ENCODE measurements around the gene GID8.

Gene GID8

DNA sequence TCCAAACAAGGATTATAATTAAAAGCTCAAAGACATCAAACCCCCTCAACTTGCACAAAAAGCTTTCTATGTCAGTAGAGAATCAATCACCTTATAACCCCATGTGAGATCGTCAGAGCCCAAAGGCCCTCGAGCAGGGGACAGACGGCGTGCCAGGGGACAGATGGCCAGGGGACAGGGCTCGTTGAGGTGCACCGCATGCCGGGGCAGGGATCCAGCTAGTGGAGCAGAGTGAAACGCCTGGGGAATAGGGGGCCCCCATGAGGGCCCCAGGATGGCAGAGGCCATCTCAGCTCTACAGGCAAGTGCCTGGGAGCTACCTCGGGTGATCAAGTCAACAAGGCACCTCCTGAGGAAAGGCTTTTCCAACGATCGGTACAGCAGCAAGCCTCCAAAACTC lies 40.3 kb upstream of the GID8 start:
- H3K4me3 ChIP-seq (ENCODE audit: control insufficient read depth, low read depth, low read length), result no peak overlapping the region
- DNase-seq (ENCODE audit: low read depth), result no peak
- TF ChIP-seq, protein P1, sequence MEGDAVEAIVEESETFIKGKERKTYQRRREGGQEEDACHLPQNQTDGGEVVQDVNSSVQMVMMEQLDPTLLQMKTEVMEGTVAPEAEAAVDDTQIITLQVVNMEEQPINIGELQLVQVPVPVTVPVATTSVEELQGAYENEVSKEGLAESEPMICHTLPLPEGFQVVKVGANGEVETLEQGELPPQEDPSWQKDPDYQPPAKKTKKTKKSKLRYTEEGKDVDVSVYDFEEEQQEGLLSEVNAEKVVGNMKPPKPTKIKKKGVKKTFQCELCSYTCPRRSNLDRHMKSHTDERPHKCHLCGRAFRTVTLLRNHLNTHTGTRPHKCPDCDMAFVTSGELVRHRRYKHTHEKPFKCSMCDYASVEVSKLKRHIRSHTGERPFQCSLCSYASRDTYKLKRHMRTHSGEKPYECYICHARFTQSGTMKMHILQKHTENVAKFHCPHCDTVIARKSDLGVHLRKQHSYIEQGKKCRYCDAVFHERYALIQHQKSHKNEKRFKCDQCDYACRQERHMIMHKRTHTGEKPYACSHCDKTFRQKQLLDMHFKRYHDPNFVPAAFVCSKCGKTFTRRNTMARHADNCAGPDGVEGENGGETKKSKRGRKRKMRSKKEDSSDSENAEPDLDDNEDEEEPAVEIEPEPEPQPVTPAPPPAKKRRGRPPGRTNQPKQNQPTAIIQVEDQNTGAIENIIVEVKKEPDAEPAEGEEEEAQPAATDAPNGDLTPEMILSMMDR (conservative IDR thresholded peaks at IDR 0.05; ENCODE audit: control insufficient read depth, insufficient read depth, low read depth, low read length), result no peak

DNA sequence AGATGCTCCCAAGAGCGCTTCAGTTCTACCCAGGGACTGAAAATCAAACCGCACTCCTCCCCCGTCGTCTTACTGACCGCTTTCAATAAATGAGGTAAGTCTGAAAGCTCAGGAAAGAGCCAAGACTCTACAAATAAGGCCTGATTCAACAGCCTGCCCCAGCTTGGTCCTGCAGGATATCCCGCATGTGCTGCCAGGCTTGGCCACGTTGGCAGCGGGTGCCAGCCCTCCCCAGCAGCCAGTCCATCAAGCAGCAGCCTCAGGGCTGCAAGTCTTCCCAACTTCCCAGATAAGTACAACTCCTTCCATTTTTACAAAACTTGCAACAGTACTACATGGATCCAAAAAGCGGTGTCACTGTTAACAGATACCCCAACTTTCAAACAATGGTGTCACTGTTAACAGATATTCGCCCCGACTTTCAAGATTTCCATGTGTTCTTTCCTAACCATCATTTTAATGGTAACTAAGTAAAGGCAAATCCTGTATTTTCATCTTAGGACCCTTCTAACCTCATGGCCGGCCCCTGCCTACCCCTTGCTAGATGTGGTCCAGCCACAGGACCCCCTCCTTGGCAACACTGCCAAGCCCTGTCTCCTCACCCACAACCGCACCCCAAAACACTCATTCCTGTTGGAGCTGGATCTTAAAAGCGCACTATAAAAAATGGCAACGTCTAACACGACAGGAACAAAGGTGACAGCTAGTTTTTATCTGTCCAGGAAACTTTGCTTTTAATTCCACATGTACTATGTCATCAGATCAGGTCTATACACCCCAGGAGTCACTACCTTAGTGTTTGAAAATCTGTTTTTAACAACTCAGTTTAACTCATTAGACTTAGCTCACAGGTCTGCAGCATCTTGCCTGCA lies 39.6 kb upstream of the GID8 start:
- TF ChIP-seq, protein P1 (conservative IDR thresholded peaks at IDR 0.05; ENCODE audit: control insufficient read depth, insufficient read depth, low read depth, low read length), result no peak
- H3K4me3 ChIP-seq (ENCODE audit: control insufficient read depth, low read depth, low read length), result no peak overlapping the region
- DNase-seq (ENCODE audit: low read depth), result no peak

DNA sequence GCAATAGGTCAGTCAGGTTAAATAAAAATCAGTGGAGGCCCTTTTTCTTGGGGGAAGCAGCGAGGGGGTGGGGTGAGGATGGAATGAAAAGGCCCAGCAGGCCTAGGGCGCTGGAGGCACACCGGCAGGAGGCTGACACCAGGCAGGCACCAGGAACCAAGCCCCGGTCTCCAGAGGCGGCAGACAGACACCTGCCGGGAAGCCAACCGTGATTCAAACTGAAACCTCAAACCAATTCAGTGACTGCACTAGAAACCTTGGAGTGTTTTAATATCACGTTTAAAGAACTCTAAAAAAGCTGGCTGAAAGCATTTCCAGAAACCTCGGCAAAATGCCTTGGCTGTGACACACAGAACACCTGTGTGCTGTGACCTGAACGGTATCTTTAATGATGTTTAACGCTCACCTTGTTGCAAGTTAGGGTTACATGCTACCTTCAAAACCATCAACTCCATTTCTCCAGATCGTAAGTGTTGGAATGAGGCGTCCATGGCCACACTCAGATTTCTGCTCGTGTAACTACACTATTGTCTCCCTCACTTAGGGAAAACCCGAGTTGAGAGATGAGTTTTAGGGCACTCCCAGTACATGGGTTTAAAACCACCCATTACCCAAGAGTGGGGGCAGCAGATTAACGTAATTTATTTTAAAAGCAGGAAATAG lies 38.8 kb upstream of the GID8 start:
- DNase-seq (ENCODE audit: low read depth), result no peak
- H3K4me3 ChIP-seq (ENCODE audit: control insufficient read depth, low read depth, low read length), result no peak overlapping the region
- TF ChIP-seq, protein P1 (conservative IDR thresholded peaks at IDR 0.05; ENCODE audit: control insufficient read depth, insufficient read depth, low read depth, low read length), result no peak

DNA sequence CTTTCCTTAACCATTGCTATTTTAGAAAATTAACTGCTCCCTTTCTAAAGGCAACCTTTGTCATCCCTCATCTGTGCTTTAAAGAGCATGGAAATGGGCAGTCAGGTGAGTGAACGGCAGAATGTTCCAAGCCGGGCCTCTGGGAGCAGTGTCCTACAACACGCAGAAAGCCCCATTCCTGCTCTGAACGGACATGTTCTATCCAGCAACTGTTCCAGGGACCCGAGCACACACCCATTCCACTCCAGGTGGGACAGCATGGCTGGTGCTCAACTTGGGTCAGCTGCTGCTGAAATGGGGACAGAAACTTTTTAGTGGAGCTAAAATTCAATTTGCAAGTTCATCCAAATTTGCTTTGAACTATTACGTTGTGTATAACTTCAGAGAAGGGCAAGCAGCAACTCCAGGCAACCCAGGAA lies 38.3 kb upstream of the GID8 start:
- no peak overlapping the region for H3K4me3 ChIP-seq (ENCODE audit: control insufficient read depth, low read depth, low read length)
- no peak for DNase-seq (ENCODE audit: low read depth)
- TF ChIP-seq, protein P1 (conservative IDR thresholded peaks at IDR 0.05; ENCODE audit: control insufficient read depth, insufficient read depth, low read depth, low read length), result no peak

DNA sequence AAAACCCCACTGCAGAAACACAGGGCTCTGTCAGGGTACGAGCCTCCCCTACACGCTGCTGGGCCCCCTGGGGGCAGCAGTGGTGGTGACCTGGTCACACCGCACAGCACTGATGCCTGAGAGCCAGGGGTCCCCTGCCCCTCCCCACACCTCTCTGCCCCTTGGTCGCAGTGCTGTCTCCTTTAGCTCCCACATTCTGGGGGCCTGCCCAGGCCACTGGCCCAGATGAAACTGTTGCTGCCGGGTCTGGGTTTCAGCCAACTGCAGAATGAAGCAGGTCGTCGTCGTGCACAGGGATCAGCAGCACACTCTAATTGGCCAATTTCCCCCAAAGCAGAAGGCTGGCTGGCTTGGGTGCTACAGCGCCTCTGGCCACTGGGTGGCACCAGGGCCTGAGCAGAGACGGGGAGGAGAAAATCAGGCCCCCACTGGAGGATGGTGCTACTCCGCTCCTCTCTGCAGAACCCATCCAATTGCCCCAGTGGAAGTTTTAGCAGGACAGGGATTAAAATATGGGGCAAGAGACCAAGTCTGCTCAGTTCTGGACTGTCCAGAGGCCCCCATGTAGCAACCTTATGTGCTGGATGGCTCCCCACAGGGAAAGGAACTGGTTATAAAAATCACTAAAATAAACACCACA lies 37.8 kb upstream of the GID8 start:
- peak; percentile 71 for DNase-seq (ENCODE audit: low read depth)
- TF ChIP-seq, protein P1 (conservative IDR thresholded peaks at IDR 0.05; ENCODE audit: control insufficient read depth, insufficient read depth, low read depth, low read length), result peak; percentile 87
- no peak overlapping the region for H3K4me3 ChIP-seq (ENCODE audit: control insufficient read depth, low read depth, low read length)

DNA sequence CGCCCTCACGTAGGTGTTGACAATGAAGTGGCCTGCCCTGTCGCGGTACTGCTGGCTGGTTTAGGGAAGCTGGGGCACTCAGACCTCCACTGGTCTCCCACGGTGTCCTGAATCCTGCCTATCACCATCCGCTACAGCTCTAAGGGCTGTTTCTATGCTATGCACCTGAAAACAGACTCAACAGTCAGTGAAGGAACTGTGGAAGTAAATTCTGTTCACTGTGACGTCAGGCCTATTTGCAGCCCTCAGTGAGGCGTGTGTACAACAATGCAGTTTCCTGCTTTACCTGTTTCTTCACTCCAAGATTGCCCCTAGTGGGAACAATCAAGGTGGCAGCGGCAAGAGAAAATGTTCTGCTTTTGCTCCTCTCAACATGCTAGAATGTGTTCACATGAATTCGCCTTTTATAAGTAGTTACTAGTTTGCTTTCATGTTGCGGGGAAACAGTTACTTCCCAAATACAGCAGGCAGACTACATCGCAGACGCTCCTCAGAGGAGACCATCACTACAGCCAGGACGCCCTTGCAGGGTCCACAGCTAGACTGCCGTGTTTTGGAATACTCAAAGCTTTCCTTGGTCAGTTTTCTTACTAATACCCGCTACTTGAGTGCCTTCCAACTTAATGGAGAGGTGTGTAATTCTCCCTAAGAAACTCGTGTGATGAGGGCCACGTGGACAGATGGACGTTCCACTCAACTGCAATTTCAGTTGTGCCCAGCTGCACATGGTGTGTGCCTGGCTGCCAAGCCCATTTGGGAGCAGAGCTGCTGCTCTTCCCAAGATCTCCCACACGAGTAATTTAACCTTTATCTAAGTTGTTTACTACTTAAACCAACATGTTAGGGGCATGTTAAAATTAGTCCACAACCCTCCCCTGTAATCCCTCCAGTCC lies 37.0 kb upstream of the GID8 start:
- TF ChIP-seq, protein P1 (conservative IDR thresholded peaks at IDR 0.05; ENCODE audit: control insufficient read depth, insufficient read depth, low read depth, low read length), result no peak
- no peak for DNase-seq (ENCODE audit: low read depth)

More for the DNA sequence above, 37.0 kb upstream of the GID8 start:
- H3K4me3 ChIP-seq (ENCODE audit: control insufficient read depth, low read depth, low read length), result no peak overlapping the region
